Fibroblast of pulmonary artery (primary cell): Measurements from ENCODE around the gene RAC2.

Experiments
- DNase-seq: peaks from one replicate; pipeline ENCODE4 v3.0.0-alpha.2; 2010; ENCODE audit warnings: low read depth
- H3K4me3 ChIP-seq: replicated peaks from 2 replicates; pipeline ENCODE4 v1.5.1; 2011; ENCODE audit warnings: low read depth, mild to moderate bottlenecking, control low read depth, low read length, moderate library complexity
- CTCF ChIP-seq: IDR thresholded peaks from 2 replicates; pipeline ENCODE4 v1.5.1; 2011; ENCODE audit warnings: mild to moderate bottlenecking, control low read depth, low read length, inconsistent platforms; ENCODE audit errors: missing control alignments

Gene RAC2

GRCh38 chr22:37269936-37270678 lies 26.0 kb upstream of the RAC2 start:
- DNase-seq = no peak
- TF ChIP-seq CTCF = no peak
- H3K4me3 ChIP-seq = no peak overlapping the region

- no peak overlapping the region for H3K4me3 ChIP-seq
- TF ChIP-seq CTCF = no peak
- DNase-seq = no peak
Observed at GRCh38 chr22:37267661-37268413, 23.8 kb upstream of the RAC2 start.

- no peak for DNase-seq
- peak; percentile 75 for TF ChIP-seq CTCF
- H3K4me3 ChIP-seq = peak overlapping the region; percentile 49
Observed at GRCh38 chr22:37267135-37267587, 23.1 kb upstream of the RAC2 start.

GRCh38 chr22:37266581-37267134 lies 22.6 kb upstream of the RAC2 start:
- no peak for DNase-seq
- peak overlapping the region; percentile 49 for H3K4me3 ChIP-seq
- TF ChIP-seq CTCF = no peak

- no peak for DNase-seq
- no peak overlapping the region for H3K4me3 ChIP-seq
- TF ChIP-seq CTCF = no peak
Observed at GRCh38 chr22:37263966-37264887, 20.2 kb upstream of the RAC2 start.

GRCh38 chr22:37262346-37262745 lies 18.3 kb upstream of the RAC2 start:
- no peak for TF ChIP-seq CTCF
- DNase-seq = no peak

More at GRCh38 chr22:37262346-37262745, 18.3 kb upstream of the RAC2 start:
- H3K4me3 ChIP-seq = no peak overlapping the region
